Measurements from ENCODE around the gene ABHD17A.
"Not testable (repeated sequence)": the region's sequence is repeated elsewhere in the genome, so short reads cannot be mapped to it uniquely, and the experiment has no call there.

The ABHD17A gene

GRCh38 chr19:1882089-1882785 is 3.1 kb downstream of the ABHD17A start:
- TF ChIP-seq GATA1 (IDR thresholded peaks at IDR 0.05; ENCODE audit: low read depth, low read length) (no peak), POLR2A (IDR thresholded peaks at IDR 0.05; ENCODE audit: low read length) (no peak)
- DNase-seq, result no peak

DNA sequence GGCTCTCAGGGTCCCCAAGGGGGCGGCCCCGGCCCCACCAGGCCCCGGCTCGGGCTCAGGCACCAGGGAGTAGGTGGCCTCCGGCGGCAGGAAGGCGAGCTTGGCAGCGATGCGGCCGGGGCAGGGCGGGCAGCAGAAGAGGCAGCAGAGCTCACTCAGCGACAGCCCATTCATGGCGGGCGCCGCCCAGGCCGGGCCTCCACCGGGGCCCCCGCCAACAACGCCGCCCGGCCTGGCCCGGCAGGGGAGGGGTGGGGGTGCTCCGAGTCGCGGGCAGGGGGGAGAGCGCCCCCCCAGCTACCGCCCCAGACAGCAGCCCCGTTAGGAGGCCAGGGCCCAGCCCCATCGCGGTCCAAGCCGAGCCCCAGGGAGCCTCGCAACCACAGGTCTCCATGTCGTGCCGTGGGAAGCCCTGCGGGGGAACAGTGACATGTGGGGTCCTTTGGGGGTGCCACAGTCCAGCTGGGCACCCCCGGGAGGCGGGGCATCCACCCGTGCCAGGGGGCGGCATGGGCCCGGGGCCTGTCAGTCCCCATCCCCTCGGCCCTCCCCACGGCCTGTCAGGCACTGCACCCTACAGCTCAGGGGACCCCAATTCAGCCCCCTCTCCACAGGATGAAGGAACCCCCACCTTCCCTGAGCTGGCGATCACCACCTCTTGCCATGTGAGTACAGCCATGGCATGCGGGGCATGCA is 3.8 kb downstream of the ABHD17A start:
- not testable (repeated sequence) for DNase-seq

DNA sequence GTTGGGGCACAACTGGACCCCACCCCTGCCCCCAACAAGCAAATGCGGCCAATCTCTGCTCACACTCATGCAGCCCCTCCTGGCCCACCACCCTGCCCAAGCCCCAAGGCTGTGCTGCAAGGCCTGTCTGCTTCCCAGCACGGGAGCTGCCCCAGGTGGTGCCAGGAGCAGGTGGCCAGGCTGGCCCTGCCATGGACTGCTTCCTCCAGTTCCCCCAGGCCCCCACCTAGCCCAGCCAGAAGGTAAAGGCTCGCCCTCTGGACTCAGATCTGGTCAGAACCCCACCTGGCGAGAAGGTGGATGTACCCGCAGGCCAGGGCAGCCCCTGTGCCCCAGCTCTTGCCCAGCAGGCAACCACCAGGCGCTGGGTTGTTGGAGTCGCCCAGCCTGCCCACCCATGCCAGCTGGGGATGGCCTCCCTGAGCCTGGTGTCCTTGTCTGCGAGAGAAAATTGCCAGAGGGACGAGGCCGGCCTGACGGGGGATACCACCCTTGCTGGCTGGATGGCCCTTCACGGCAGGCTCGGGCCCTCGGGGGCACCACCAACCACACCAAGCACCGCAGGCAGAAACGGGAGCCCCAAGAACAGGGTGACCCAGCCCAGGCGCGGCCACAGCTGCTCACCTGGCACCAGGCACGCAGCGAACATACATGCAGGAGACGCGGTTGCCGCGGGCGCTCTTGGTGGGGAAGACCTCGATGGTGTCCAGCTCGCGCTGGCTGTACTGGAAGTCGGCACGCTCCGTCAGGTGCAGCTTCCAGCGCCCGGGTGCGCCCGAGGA is 4.5 kb downstream of the ABHD17A start:
- DNase-seq, result no peak
- TF ChIP-seq POLR2A (IDR thresholded peaks at IDR 0.05; ENCODE audit: low read length) (no peak), GATA1 (IDR thresholded peaks at IDR 0.05; ENCODE audit: low read depth, low read length) (no peak)

- not testable (repeated sequence) for DNase-seq
These were observed 5.3 kb downstream of the ABHD17A start for GRCh38 chr19:1879982-1880381.

DNA sequence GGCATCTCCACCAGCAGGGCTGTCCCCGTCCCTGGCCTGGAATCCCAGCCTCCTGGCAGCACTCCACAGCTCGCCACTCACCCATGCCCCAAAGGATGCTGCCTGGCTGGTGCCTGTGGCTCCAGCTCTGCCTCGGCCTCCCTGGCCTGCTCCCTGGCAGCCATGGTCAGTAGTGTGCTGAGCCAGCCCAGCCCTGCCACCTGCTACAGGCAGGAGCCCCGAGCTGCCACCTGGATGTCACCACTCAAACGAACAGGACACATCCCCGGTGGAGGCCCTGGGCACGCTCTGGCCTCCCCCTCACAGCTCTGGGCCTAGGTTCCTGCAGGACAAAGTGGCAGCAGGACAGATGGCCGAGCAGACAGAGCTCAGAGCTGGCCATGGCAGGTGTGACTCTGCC is 6.7 kb downstream of the ABHD17A start:
- not testable (repeated sequence) for DNase-seq

- not testable (repeated sequence) for DNase-seq
These were observed 8.0 kb downstream of the ABHD17A start for GRCh38 chr19:1877280-1877660.

DNA sequence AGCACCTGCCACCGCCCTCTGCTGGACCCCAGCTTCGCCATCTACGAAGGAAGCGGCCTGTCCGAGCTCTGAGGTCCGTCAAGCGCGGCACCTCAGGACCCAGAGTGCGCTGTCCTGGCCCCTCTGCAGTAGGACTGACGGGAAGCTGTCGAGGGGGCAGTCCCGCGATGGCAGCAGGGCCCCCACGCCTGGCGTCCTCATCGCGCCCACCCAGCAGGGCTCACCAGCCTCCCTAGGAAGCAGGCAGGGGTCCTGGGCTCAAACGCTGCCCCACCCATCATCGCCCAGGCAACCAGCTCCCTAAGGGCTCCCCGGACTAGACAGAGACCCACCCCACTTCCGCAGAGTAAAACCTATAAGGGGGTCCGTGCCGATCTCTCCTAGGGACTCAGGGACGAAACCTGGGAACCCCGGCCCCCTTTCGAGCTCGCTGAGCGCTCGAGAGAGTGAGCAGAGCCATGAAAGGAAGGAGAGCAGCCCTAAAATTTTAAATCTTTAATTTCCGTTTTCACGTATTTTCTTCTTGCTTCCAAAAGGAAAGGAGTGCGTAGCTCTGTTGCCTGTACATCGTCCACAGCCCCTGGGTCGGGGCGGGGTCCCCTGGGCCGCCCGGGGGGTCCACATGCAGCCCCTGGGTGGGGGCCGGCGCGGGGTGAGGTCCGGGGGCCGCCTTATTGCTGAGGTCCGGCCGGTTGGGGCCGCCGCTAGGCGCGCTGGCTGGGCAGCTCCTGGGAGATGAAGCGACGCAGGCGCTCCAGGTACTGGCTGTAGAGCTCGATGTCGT is 8.6 kb downstream of the ABHD17A start:
- not testable (repeated sequence) for DNase-seq

DNA sequence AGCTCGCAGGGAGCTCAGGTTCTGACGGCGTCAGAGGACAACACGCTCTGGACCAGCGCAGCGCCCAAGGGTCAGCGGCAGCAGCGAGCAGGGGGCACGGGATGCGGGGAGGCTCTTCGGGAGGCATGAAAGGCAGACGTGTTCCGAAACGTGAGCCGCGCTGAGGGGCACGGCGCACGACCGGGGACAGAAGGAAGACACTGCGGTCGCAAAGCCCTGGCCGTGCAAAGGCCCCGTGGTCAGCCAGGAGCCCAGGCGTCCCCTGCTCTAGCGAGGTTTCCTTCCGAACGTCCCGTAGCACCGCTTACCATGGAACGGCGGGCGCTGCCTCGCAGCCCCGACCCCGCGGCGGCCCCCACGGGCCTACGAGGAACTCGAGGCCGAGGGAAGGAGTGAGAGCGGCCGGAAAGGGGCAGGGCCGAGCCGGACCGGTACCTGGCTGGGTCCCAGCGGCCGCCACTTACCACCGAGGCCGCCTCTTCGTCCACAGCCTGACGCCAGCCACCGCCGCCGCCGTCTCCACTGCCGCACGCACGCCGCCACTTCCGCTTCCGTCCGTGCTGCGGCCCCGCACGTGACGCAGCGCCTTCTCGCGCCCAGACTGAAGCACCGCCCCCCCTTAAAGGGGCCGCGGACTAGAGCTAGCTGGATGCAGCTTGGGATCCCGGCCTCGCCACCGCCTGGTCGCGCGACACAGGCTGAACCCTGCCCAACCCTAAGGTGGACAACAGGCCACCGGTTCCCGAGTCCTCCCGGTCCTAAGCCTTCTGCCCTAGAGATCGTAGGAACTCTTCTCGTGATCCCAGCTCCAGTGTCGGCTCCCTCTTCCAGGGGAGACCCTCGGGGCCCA is 9.4 kb downstream of the ABHD17A start:
- DNase-seq, result peak; percentile 94 to 95
- peak; percentile 93 for TF ChIP-seq POLR2A (IDR thresholded peaks at IDR 0.05; ENCODE audit: low read length)
- no peak for TF ChIP-seq GATA1 (IDR thresholded peaks at IDR 0.05; ENCODE audit: low read depth, low read length)

GRCh38 chr19:1875265-1875645 is 10.0 kb downstream of the ABHD17A start:
- not testable (repeated sequence) for DNase-seq

DNA sequence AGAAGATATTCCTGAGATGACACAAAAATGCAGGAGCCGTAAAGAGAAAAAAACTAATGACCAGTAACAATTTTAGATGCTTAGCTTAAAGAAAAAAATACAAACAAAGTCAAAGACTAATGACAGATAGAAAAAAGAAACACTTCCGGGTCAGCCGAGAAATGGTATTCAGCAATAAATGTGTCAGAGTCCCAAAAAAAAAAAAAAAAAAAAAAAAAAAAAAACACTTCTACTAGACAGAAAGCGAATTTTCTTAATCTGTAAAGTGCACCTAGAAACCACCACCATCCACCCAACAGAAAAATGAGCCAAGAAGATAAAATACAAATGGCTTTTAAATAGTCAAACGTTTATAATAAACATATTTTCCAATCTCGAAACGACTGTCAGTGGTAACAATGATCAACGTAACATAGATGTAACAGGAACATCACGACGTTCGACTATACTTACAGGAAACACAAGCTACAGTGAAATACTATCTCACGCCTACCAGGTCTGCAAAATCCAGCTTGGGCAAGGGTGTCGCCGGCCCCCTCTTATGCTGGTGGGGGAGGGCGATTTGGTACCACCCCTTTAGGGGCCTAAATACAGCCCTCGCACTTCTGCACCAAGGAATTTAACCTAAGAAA is 10.6 kb downstream of the ABHD17A start:
- peak; percentile 76 to 78 for DNase-seq
- TF ChIP-seq POLR2A (IDR thresholded peaks at IDR 0.05; ENCODE audit: low read length) (no peak), GATA1 (IDR thresholded peaks at IDR 0.05; ENCODE audit: low read depth, low read length) (no peak)

GRCh38 chr19:1873524-1874473 is 11.5 kb downstream of the ABHD17A start:
- TF ChIP-seq POLR2A (IDR thresholded peaks at IDR 0.05; ENCODE audit: low read length) (no peak), GATA1 (IDR thresholded peaks at IDR 0.05; ENCODE audit: low read depth, low read length) (no peak)
- no peak for DNase-seq

DNA sequence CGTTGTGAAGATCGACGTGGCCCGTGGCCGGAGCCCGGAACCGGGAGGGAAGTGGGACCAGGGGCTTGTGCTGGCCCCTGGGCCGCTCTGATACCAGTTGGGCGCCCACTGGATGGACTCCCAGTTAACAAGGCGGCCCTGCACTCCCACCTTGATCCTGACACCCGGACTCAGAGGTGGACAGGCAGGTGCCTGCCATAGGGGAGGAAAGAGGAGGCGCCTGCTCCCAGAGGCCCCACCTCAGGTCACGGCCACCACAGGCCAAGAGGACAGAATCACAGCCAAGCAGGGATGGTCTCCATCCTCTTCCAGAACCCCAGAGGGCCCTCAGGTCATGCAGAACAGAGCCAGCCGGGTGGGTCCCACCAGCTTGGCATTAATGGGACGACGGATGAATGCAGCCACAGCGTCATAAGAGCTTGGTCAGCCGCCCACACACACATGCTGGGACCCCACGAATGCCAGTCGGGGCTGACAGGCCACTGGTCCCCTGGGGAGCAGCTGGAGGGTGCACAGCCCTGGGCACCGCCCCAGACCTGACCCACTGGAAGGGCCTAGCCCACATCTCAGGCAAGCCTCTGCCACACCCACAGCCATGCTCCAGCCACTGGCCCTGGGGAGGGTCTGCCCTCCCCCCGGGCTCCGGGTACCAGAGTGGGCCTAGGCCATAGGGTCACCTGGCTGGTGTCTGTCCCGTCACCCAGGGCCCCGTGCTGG is 12.3 kb downstream of the ABHD17A start:
- no peak for TF ChIP-seq POLR2A (IDR thresholded peaks at IDR 0.05; ENCODE audit: low read length)
- no peak for TF ChIP-seq GATA1 (IDR thresholded peaks at IDR 0.05; ENCODE audit: low read depth, low read length)
- DNase-seq, result no peak
